ENCODE data around the gene ART4.

Gene ART4, protein sequence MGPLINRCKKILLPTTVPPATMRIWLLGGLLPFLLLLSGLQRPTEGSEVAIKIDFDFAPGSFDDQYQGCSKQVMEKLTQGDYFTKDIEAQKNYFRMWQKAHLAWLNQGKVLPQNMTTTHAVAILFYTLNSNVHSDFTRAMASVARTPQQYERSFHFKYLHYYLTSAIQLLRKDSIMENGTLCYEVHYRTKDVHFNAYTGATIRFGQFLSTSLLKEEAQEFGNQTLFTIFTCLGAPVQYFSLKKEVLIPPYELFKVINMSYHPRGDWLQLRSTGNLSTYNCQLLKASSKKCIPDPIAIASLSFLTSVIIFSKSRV

DNA sequence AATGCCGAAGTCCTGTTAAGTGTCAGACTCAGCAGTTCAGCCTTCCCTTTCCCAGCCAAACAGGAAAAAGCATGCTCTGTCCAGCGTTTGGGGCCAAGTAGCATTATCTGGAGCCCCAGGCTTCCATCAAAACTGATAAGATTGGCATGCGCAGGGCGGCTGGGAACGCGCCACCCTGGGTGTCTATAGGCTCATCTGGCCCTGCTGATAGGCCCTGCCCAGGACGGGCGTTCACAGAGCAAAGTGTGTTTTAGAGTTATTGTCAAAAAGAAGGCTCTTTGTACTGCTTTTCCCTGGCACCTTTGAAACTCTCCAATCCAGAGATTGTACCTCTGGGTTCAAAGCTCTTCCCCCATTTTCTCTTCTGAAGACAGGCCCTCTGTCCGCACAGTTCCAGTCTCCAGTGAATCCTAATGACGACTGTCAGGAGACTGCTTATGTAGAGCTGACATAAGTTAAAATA, at the start of gene ART4:
TSS of gene ART4 (minus strand) at position 102 of the 463 bp plus-strand sequence. CDS start 413 bp downstream, outside the sequence.
- DNase-seq, result no peak

DNA sequence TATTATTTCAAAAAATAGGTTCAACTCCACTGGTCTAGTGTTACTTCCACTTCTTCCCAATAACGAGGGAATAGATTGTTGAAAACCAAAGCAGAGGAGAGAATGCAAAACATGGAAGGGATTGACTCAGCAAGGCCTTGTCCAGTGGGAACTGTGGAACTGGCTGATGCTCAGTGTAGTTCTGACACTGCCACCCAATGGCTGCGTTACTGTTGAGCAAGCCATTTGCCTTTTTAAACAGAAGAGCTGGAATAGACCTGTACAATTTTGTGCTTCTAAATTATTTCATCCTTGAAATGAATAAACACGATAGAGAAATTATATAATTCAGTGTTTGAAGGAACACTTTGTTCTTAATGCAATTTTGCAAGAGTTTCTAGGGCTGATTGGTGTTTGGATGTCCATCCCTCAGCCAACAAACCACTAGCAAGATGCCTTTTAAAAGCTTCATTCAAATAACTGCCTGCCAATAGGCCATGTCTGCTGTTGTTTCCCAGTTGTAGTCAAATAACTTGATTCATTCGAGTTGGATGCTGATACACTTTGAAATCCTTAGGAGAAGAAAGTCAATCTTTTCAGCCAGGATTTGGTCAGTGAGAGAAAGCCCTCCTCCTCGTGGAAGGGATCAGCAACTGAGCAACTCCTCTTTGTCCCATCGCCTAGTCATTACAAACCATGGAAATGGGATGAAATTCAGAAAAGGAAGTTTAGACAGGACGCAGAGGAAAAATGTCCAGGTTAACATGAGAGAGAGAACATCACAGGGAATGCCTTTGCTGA, 49.6 kb upstream of the ART4 start:
- DNase-seq, result no peak

DNA sequence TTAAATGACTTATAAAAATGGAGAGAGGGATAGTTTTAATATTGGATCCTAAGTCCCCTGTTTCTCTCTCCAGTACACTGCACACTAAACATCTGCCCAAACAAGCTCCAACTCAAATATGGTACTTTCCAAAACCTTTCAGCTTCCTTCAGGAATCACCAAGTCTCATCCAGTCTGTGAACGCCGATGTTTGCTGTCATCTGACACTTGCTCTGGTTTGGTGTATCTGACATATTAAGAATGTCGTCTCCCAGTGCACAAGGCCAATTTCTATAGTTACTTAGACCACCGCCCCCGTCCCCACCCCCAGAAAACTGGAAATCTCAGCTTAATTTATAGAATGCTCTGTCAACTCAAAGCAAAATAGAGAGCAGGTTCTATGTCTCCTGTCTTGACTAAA, 47.4 kb upstream of the ART4 start:
- no peak for DNase-seq

DNA sequence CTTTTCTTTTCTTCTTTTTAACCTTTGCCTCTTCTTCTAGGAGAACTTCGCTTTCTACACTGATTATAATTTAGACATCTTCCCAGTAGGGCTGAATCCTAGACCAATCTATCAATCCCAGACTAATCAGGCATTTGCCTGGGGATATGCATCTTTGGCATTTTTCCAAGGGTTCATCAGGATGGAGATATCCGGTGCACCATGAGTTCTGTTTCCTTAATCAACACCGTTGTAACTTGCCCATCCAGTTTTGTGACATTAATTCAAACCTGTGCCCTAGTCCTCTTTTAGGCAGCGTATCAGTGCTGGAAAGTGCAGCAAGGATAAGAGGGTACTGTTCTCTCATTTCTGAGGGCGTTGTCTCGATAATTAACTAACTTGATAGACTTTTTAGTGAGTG, 42.9 kb upstream of the ART4 start:
- DNase-seq, result no peak

DNA sequence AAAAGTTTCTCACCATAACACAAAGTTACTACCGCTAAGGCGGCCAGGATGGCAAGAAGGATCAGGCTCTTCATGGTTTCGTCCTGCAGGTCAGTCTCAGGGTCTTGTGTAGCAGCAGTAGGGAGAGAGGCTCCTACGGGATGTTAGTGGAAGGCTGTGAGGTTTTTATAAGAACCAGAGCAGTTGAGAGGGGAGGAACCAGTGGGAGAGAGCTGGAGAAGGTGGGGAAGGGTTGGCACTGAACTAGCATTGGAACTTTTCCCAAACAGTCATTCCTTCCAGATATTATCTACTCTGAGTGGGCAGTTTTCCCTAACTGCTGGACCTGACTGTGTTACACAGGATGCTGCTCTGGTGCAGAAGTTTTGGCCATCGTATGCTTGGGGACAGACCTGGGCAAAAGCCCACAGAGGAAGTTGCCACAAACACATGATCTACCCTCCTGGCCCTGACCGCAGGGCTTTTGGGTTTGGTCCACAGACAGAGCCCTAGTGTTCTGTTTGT, 42.4 kb upstream of the ART4 start, which contains the start of gene MGP:
TSS of gene MGP (minus strand) at position 137 of the 504 bp plus-strand sequence. CDS start at position 74, 63 bp downstream.
- no peak for DNase-seq

DNA sequence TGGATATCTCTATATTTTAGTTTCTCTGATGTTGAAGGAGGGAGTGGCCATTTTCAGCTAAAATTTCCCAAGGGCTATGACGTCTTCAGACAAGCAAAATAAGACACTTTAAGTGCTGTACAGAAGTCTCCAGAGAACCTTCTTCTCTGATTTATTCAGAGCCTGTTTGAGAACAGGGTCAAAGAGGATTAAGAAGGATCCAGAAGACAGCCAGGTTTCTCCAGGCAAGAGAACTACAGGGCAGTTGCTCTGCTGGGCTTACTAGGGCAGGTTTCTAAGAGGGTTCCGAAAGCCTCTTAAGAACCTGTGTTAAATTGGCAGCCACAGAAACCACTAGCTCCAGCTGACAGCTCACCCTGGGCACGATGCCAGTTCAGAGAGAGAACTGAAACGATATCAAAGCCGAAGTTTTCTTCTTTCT, 41.1 kb upstream of the ART4 start:
- DNase-seq, result peak; percentile 84

DNA sequence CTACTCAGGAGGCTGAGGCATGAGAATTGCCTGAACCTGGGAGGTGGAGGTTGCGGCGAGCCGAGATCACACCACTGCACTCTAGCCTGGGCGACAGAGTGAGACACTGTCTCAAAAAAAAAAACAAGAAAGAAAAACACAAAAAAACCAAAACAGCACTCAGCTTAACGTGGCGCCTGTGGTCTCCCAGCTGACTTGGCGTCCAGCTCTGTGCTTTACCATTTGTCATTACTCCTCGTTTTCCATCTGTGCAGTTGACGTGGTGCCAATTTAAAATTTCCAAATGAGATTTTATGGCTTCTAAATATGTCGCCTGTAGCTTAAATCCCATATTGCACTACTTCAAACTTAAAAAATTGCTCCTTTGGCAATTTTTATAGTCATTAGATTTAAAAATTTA, 40.4 kb upstream of the ART4 start:
- no peak for DNase-seq

DNA sequence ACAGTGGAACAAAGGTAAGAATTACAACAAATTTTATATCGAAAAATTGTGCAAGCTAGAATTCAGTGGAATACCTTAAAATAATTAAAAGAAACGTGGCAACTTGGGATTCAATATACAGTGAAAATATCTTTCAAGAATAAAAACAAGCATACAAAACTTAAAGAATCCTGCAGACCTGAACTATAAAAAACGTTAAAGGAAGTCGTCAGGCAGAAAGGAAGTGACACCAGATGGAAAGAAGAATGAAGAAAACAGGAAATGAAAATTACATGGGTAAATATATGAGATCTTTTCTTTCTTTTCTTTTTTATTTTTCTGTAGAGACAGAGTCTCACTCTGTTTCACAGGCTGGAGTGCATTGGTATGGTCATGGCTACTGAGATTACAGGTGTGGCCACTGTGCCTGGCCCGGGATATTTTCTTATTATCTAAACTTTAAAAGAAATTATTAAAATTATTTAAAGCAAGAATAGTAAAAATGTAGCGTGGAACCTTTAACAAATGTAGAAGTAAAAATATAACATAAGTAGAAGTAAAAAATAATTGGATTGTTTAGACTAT, 37.6 kb upstream of the ART4 start:
- no peak for DNase-seq

DNA sequence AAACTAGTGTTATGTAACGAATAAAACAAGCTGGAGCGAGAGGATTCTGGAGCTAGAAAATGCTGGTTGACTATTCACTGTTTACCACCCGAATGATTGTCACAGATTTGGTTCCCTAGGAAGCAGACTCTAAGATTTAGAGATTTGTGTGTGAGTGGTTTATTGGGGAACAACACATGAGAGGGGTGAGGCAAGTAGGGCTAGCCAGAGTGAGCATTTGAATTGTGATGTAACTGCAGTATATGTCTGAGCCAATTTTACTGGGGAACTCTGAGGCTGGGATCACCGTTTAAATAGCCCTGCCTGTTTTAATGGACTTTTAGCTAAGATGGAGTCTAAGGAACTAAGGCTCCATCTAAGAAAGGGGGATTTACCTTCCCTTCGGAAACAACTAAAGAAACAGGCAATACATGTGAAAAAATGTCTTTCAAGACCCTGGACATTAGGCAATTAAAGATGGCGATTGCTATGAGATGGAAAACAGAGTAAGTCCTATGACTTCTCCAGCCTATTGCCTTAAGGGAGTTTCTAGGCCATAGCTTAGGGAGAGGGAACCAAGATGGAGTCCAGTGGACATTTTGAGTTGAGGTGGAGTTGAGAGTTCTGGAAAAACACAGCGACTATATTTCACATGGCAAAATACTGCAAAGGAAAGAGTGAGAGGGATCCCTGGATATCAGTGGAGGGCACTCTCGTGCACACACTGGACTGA, 36.1 kb upstream of the ART4 start:
- no peak for DNase-seq

DNA sequence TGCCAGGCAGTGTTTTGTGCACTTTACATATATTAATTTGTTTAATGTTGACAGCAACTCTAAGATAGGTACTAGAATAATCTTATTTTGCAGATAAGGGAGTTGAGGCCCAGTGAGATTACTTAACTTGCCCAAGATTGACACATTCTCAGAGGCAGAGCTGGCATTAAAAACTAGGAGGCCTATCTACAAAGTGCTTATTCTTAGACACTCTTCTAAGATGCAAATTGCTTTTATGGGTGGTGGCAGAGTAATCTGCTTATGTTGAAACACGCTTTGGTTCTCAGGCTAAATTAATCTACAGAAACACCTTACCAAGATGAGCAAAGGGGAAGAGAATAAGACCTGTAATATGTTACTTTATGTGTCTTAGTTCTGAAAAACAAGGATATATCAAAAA, 35.2 kb upstream of the ART4 start:
- no peak for DNase-seq

DNA sequence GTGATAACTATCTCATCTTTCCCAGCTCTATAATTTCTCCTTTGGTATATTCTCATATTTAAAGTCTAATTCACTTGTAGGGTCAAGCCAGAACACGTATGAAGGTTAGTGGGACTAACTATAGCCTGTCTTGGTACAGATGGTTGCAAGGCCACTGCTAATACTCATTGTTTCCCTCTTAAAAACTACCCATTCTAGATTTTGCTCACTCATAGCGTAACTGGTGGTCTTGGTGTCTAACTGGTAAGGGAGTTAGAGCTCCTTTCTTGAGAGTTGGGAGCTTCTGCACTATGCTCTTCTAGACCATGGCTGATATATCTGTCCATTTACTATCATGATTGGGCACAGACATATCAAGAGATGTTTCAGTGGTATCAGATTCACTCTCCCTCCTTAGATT, 33.5 kb upstream of the ART4 start:
- no peak for DNase-seq

DNA sequence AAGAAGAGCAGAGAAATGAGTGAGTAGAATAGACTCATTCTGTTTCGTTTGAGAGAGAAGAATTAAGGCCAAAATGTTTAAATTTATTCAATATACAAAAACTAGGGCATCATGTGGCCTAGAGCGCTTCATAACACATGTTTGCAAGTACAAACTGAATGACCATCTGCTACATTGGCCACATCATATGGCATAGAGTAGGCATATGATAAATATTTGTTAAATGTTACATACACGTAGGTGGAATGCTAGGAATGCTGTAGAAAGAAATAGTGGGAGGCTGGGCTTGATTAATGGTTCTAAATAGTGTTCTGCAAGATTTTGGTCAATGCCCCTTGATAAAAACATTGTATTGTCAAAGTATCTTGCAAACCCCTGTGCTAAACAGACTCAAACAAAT, 31.6 kb upstream of the ART4 start:
- no peak for DNase-seq

DNA sequence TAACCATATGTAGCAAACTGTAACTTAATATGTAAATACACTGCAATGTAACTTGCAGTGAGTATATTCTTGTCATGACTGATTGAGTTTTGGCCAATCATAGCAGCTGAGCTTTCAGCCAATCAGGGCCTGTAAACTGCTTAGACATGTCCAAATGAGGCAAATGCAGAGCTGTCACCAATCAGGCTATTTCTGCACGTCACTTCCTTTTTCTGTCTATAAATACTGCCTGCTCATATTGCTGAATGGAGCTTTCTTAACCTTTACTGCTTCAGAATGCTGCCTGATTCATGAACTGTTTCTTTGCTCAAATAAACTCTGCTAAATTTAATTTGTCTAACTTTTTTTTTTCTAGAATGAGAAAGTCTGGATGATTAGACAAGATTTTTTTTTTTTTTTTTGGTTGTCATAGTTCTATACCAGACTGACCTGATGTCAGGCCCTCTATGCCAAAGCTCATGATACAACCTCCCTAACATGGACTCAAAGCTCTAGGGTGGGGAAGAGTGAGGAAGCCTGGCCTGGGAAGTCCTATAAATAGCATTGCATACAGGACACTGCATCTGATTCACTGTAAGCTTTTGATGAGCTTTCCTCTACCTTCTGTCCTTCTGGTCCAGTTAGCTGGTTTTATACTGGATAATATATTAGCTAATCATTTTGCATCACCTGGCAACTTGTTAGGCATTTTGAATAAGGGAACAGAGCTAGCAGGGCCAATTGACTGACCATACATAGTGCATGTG, 30.3 kb upstream of the ART4 start:
- DNase-seq, result no peak

DNA sequence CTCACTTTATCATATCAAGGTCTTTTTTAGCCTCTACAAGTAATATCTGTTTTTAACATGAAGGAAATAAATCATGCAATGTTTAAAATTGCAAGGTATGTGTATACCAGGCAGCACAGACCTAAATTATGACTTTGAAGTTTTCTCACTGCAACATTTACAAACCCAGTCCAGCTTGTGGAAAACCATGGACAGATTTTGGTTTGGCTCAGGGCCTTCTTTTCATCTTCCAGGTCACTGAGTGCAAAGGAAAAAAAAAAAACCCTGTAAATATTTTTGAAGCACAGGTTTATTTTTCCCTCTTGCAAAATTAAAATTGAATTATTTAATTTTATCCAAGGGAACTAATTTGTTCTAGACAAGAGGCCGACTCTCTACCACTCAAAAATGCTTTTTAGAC, 28.6 kb upstream of the ART4 start:
- no peak for DNase-seq

DNA sequence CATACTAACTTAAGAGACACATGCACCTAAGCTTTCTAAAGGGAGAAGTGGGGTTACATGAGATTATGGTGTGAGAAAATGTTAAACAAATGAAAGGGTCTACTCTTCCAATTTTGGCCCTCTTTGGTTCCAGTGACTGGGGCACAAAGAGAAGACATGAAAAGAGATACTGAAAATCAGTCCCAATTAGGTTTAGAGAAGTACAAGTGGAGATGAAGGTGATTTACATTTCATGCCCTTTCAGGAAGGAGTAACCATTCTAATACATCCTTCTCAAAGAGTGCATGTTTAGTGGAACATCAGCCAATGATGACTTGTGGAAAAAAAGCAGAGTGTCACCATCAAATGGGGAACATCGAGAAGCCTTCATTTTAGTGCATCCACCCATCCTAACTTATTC, 27.9 kb upstream of the ART4 start:
- DNase-seq, result no peak

DNA sequence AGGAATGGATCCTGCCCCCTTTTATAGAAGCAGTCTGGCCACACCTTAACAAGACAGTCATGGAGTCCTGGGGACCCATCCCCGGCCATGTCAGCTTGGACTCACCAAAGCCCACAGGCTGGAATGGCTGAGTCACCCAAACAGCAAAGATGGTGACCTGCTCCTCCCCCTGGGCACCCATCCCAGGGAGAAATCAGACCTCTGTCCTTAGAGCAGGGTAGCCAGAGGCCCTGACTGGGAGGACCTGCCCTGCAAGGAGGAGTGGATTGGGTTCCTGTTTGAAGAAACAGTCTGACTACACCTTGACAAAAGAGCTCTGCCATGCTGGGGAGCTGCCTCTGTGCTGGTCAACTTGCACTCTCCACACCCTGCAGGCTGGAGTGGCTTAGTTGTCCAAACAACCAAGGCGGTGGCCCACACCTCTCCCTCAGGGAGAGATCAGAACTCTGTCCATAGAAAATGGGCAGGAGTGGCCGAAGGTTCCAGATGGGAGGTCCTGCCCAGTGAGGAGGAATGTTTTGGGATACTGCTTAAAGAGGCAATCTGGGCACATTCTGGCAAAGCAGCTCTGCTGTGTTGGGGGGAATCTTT, 25.7 kb upstream of the ART4 start:
- DNase-seq, result no peak

DNA sequence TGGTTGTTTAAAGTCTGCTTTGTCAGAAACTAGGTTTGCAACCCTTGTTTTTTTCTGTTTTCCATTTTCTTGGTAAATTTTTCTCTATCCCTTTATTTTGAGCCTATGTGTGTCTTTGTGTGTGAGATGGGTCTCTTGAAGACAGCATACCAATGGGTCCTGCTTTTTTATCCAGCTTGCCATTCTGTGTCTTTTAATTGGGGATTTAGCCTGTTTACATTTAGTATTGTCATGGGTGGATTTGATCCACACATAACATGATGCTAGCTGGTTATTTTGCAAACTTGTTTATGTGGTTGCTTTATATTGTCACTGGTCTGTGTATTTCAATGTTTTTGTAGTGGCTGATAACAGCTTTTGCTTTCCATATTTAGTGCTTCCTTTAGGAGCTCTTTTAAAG, 17.2 kb upstream of the ART4 start:
- DNase-seq, result no peak

DNA sequence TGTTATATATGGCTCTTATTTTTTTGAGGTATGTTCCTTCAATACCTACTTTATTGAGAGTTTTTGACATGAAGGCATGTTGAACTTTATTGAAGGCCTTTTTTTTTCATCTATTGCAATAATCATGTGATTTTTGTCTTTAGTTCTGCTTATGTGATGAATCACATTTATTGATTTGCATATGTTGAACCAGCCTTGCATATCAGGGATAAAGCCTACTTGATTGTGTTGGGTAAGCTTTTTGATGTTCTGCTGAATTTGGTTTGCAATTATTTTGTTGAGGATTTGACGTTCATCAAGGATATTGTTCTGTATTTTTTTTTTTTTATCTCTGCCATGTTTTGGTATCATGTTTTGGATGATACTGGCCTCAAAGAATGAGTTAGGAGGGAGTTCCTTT, 15.2 kb upstream of the ART4 start:
- no peak for DNase-seq

DNA sequence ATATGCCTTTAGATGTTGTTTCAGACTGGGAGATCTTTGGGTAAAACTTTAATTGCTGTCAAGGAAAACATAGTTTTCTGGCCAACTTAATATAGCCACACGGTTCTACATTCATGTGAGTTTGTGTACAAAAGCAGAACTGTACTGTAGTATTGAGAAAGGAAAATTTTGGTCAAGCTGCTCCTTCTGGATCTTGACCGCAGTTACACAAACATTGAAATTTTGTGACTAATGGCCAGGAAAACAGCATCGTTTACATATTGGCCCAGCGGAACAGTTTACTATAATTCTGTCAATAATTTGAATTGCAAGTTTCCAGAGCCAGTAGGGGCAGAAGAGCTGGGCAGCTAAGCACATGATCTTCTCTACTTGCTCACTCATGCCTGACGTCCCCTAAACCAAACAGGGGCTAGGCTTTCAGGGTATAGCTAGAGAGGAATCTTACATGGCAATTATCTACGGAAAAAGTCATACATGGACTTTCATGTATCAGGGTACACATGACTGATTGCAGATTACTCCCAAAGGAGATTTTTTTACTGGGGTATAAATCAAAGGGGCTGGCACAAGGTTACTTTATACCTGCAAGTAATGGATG, 11.4 kb upstream of the ART4 start:
- no peak for DNase-seq

DNA sequence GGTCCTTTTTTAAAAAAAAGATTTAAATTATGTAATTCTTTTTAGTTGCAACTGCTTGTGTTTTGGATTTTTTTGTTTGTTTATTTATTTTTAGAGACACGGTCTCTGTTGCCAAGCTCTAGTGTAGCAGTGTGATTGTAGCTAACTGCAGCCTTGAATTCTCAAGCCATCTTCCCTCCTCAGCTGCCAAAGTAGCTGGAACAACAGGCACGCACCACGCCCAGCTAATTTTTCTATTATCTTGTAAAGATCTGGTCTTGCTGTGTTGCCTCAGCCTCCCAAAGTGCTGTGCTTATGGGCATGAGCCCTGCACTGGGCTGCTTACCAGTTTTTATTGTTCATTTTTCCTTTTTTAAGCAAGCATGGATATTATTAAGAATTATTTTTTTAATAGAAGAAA, 10.6 kb upstream of the ART4 start:
- DNase-seq, result no peak

DNA sequence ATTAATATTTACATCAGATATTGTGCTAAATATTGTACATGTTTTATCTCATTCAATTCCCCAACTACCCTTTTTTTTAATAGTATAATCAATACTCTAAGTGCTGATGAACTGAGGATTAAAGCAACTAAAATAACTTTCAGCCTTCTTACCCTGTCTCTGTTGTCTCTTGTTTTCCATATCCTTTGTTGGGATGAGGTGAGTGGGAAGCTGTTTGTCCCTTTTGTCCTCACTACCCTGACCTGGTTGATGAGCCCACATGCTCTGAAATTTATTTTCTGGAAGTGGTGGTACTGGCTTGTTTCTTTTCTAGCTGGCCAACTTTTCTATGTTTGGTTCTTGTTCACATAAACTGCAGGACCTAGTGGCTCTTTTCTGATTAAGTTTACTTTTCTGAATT, 9.6 kb upstream of the ART4 start:
- no peak for DNase-seq

All from activated CD8-positive, alpha-beta memory T cell treated with anti-CD3 and anti-CD28 coated beads, Interleukin-2, amount 50 U/mL, for 4 hours (primary cell).